ENCODE data around the gene ACADS. TPM values are rescaled to one million over a fixed set of nuclear protein-coding genes. Genes with fewer than 3 reads are reported as not detected.

Gene ACADS
- total and polyA plus RNA-seq, 2 experiments from 2014 or later: 53.5 to 66.8 TPM

DNA sequence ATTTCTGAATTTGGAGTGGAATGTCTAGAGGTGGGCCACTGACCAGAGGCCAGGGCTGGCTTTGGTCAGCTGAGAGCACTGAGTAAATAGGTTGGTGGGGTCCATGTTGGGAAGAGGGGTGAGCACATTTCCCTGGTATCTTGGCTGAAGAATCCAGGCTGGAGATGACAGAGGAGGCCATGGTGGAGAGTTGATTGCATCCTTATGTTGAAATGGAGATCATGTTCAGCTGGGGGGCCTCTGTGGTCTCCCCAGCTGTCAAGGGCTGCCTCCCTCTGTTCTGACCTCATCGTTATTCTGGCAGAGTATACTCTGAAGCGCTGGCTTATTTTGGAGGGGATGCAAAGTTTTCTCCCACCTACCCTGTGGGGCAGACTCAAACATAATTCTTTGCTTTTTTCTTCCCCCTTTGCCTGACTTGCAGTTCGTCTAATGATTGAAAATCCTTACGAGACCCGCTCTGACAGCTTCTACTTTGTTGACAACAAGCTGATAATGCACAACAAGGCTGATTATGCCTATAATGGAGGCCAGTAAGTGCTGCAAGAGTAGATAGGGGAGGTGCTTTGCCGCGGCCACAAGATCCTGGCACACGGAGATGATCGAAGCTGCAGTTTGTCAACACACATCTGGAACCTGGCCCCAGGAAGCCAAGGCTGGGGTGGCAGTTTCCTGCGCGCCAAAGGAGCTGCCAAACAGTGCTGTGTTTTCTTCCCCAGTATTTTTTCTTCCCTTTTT is 6.0 kb upstream of the ACADS start:
- no peak for TF ChIP-seq CTCF (IDR thresholded peaks at IDR 0.05; ENCODE audit: poor library complexity)
- no peak for TF ChIP-seq EZH2phosphoT487 (IDR thresholded peaks at IDR 0.05; ENCODE audit: low read depth, severe bottlenecking, unreplicated experiment)
- TF ChIP-seq EZH2 (IDR thresholded peaks at IDR 0.05; ENCODE audit: borderline replicate concordance): no peak
- no peaks in the 10 kb centered on the region for H3K36me3 ChIP-seq (replicated peaks; ENCODE audit: insufficient read depth, low read depth)
- no peak overlapping the region for H3K4me3 ChIP-seq
- H3K4me2 ChIP-seq: peak overlapping the region; percentile 66
- peaks cover 40% of the 10 kb centered on the region for H3K79me2 ChIP-seq
- peaks cover 1% of the 10 kb centered on the region for H4K20me1 ChIP-seq (ENCODE audit: insufficient read depth, poor library complexity, severe bottlenecking)
- H3K27me3 ChIP-seq: no peaks in the 10 kb centered on the region
- DNase-seq (ENCODE audit: low spot score): no peak
- 80% methylated on average over 11 of the region's 11 CpGs for WGBS (ENCODE audit: low lambda C conversion rate, missing lambda C conversion rate)
- H3K4me1 ChIP-seq (ENCODE audit: insufficient read depth): peaks cover 19% of the 10 kb centered on the region
- H3K27ac ChIP-seq: peak overlapping the region; percentile 85
- no peaks in the 10 kb centered on the region for H3K9me2 ChIP-seq (replicated peaks; ENCODE audit: insufficient read depth)
- H3K9me3 ChIP-seq (ENCODE audit: low read depth): no peaks in the 10 kb centered on the region
- H2AFZ ChIP-seq: no peak overlapping the region

GRCh38 chr12:120720234-120720986 is 5.2 kb upstream of the ACADS start:
- H3K4me1 ChIP-seq (ENCODE audit: insufficient read depth): peaks cover 26% of the 10 kb centered on the region
- peak overlapping the region; percentile 85 for H3K27ac ChIP-seq
- TF ChIP-seq CTCF (IDR thresholded peaks at IDR 0.05; ENCODE audit: poor library complexity) (no peak), EZH2phosphoT487 (IDR thresholded peaks at IDR 0.05; ENCODE audit: low read depth, severe bottlenecking, unreplicated experiment) (no peak), EZH2 (IDR thresholded peaks at IDR 0.05; ENCODE audit: borderline replicate concordance) (no peak)
- WGBS (ENCODE audit: low lambda C conversion rate, missing lambda C conversion rate): 76% methylated on average over 7 of the region's 7 CpGs
- H3K27me3 ChIP-seq: no peaks in the 10 kb centered on the region
- no peaks in the 10 kb centered on the region for H3K36me3 ChIP-seq (replicated peaks; ENCODE audit: insufficient read depth, low read depth)
- H2AFZ ChIP-seq: no peak overlapping the region
- H3K4me2 ChIP-seq: peak overlapping the region; percentile 10
- no peaks in the 10 kb centered on the region for H3K9me3 ChIP-seq (ENCODE audit: low read depth)
- no peak overlapping the region for H3K4me3 ChIP-seq
- DNase-seq (ENCODE audit: low spot score): peak; percentile 57
- no peaks in the 10 kb centered on the region for H4K20me1 ChIP-seq (ENCODE audit: insufficient read depth, poor library complexity, severe bottlenecking)
- H3K79me2 ChIP-seq: peaks cover 33% of the 10 kb centered on the region
- no peaks in the 10 kb centered on the region for H3K9me2 ChIP-seq (replicated peaks; ENCODE audit: insufficient read depth)

DNA sequence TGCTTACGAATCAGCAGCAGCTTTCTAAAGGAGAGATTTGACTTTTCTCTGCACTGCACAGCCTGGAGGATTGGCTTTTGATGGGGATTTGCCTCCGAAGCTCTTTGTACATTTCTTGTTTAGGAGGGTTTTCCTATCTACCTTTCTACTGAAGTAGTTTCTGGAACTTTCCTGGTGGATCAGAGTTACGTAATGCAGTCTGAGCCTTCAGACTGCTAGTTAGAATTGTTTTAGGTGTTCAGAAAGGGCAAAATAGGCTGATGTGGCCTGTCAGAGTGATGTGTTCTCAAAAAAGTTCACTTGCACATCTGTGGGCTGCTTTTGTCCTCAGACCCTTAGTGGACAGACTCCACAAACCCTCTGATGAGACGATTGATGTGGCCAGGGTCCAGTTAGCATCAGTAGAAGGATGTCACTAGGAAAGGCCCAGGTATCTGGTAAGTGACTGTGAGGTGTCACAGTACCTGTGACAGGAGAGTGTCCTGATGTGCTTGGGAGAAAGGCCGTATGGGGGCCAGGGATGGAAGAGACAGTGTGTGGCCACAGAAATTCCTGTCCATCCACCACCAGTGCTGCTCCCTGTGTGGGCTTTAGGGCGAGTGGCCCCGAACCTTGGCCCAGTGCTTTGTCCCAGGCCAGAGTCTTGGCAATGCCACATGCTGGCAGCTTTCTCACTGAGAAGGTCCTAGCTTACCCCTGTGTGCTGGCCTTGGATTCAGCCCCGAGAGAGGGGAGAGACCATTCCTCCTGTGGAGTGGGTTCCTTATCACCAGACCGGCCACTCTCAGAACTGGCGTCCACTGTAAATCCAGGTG is 4.4 kb upstream of the ACADS start:
- Histone ChIP-seq H3K36me3 (replicated peaks; ENCODE audit: insufficient read depth, low read depth) (no peaks in the 10 kb centered on the region), H3K79me2 (peaks cover 28% of the 10 kb centered on the region), H3K4me3 (no peak overlapping the region), H3K9me3 (ENCODE audit: low read depth) (no peaks in the 10 kb centered on the region), H2AFZ (no peak overlapping the region), H3K4me1 (ENCODE audit: insufficient read depth) (peaks cover 26% of the 10 kb centered on the region), H3K9me2 (replicated peaks; ENCODE audit: insufficient read depth) (no peaks in the 10 kb centered on the region), H3K27ac (peak overlapping the region; percentile 42), H4K20me1 (ENCODE audit: insufficient read depth, poor library complexity, severe bottlenecking) (no peaks in the 10 kb centered on the region), H3K4me2 (no peak overlapping the region), H3K27me3 (no peaks in the 10 kb centered on the region)
- no peak for DNase-seq (ENCODE audit: low spot score)
- TF ChIP-seq EZH2phosphoT487 (IDR thresholded peaks at IDR 0.05; ENCODE audit: low read depth, severe bottlenecking, unreplicated experiment) (no peak), EZH2 (IDR thresholded peaks at IDR 0.05; ENCODE audit: borderline replicate concordance) (no peak), CTCF (IDR thresholded peaks at IDR 0.05; ENCODE audit: poor library complexity) (no peak)
- WGBS (ENCODE audit: low lambda C conversion rate, missing lambda C conversion rate): 92% methylated on average over 9 of the region's 10 CpGs

Measured in hepatocyte (in vitro differentiated cells).